ENCODE results near the gene STK36.

- TF ChIP-seq CTCF (IDR thresholded peaks at IDR 0.05) (no peak), POLR2A (IDR thresholded peaks at IDR 0.05) (no peak)
Observed at GRCh38 chr2:218627939-218628338, 43.9 kb upstream of the STK36 start.
